Activated T-helper 1 cell treated with anti-CD3 and anti-CD28 coated beads, Interleukin-12 subunit alpha, Interleukin-12 subunit beta, Interleukin-2, Interleukin-4 antibody, amounts not matched to agents 30 ng/mL and 10 ng/mL and 1 ng/mL, durations not matched to agents 14 hours and 24 hours and 36 hours (primary cell): ENCODE data around the gene TRIM47. TPM values are rescaled to one million over a fixed set of nuclear protein-coding genes. Genes with fewer than 3 reads are reported as not detected.

ENCODE experiments used
- DNase-seq: peaks from one replicate; pipeline ENCODE4 v3.0.0; 2021; ENCODE audit warnings: low spot score
- H3K27ac Mint-ChIP-seq: one replicate; pipeline ENCODE4 v1.8.0; 2021; ENCODE audit warnings: mild to moderate bottlenecking, mixed read lengths
- H3K27me3 Mint-ChIP-seq: one replicate; pipeline ENCODE4 v1.8.0; 2022; ENCODE audit warnings: mild to moderate bottlenecking, moderate library complexity, mixed read lengths; ENCODE audit not compliant: insufficient read depth
- H3K36me3 Mint-ChIP-seq: one replicate; pipeline ENCODE4 v1.8.0; 2021; ENCODE audit warnings: low read depth, mixed read lengths
- H3K4me1 Mint-ChIP-seq: one replicate; pipeline ENCODE4 v1.8.0; 2021; ENCODE audit warnings: low read depth, mixed read lengths
- H3K4me3 Mint-ChIP-seq: one replicate; pipeline ENCODE4 v1.8.0; 2021; ENCODE audit warnings: mild to moderate bottlenecking, moderate library complexity, mixed read lengths
- H3K9me3 Mint-ChIP-seq: one replicate; pipeline ENCODE4 v1.8.0; 2021; ENCODE audit warnings: mixed read lengths
- intact Hi-C: fragments of 100-400 bp; cut with micrococcal nuclease; formaldehyde crosslinking; loops from one replicate; pipeline ENCODE4 v1.15.1; 2024
- total RNA-seq: library from RNA; stranded (reverse); gene quantifications from 2 replicates; pipeline ENCODE4 v1.2.3, GENCODE V29; 2022

Gene TRIM47
- total RNA-seq, 1 donor from 2014 or later: 30.5 TPM

GRCh38 chr17:75849724-75850123, 28.7 kb downstream of the TRIM47 start:
- peaks cover 27% of the 10 kb centered on the region for H3K4me1 Mint-ChIP-seq
- H3K27ac Mint-ChIP-seq: no peak overlapping the region
- peaks cover 23% of the 10 kb centered on the region for H3K36me3 Mint-ChIP-seq
- H3K4me3 Mint-ChIP-seq: no peak overlapping the region
- intact Hi-C loops: loop anchor here (2.0 kb wide), 1 partner anchor 85 kb away; the partner anchor contains the start of gene GALK1
- no peak for DNase-seq
- H3K27me3 Mint-ChIP-seq: no peaks in the 10 kb centered on the region
- no peaks in the 10 kb centered on the region for H3K9me3 Mint-ChIP-seq

GRCh38 chr17:75849279-75849646, 29.1 kb downstream of the TRIM47 start:
- no peak overlapping the region for H3K4me3 Mint-ChIP-seq
- H3K27me3 Mint-ChIP-seq: no peaks in the 10 kb centered on the region
- DNase-seq: no peak
- H3K4me1 Mint-ChIP-seq: peaks cover 25% of the 10 kb centered on the region
- peaks cover 23% of the 10 kb centered on the region for H3K36me3 Mint-ChIP-seq
- no peaks in the 10 kb centered on the region for H3K9me3 Mint-ChIP-seq
- intact Hi-C loops: loop anchor here (2.0 kb wide), 1 partner anchor 84 kb away; the partner anchor contains the start of gene GALK1
- no peak overlapping the region for H3K27ac Mint-ChIP-seq

DNA sequence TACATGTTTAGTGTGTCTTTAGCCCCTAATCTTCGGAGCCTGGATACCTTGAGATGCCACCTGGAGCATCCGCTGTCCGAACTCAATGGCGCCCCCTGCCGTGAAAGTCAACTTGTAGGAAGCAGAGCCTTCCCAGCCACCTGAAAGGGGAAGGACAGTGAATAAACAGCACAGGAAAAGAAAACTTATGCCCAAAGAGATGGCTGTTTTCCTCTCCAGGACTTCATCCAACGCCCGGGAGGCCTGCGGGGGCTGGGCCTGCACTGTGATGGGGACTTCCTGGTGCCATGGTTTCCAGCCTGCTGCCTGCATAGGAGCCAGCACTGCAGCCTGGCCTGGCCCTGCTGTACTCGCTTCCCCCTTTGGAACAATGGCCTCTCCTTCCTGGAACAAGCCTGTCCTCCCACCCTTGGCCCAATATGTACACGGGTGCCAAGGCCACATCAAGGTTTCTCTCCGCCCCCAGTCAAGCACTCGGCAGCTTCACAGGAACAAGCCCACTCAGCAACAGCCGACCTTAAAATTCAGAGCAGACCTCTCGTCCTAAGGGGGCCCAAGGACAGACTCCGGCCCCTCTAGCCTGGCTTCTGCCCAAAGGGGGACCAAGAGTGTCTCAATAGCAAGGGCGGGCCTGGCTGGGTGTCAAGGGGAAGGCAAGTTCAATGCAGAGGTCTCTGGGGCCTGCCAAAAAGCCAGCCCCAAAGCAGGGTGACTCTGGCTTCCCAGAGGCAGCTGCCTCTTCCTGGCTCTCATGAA, 29.7 kb downstream of the TRIM47 start:
- peaks cover 21% of the 10 kb centered on the region for H3K4me1 Mint-ChIP-seq
- no peak overlapping the region for H3K4me3 Mint-ChIP-seq
- intact Hi-C loops: loop anchor here (2.0 kb wide), 1 partner anchor 84 kb away; the partner anchor contains the start of gene GALK1
- DNase-seq: peak; percentile 64
- H3K36me3 Mint-ChIP-seq: peaks cover 25% of the 10 kb centered on the region
- H3K9me3 Mint-ChIP-seq: no peaks in the 10 kb centered on the region
- no peaks in the 10 kb centered on the region for H3K27me3 Mint-ChIP-seq
- peak overlapping the region; percentile 34 for H3K27ac Mint-ChIP-seq

DNA sequence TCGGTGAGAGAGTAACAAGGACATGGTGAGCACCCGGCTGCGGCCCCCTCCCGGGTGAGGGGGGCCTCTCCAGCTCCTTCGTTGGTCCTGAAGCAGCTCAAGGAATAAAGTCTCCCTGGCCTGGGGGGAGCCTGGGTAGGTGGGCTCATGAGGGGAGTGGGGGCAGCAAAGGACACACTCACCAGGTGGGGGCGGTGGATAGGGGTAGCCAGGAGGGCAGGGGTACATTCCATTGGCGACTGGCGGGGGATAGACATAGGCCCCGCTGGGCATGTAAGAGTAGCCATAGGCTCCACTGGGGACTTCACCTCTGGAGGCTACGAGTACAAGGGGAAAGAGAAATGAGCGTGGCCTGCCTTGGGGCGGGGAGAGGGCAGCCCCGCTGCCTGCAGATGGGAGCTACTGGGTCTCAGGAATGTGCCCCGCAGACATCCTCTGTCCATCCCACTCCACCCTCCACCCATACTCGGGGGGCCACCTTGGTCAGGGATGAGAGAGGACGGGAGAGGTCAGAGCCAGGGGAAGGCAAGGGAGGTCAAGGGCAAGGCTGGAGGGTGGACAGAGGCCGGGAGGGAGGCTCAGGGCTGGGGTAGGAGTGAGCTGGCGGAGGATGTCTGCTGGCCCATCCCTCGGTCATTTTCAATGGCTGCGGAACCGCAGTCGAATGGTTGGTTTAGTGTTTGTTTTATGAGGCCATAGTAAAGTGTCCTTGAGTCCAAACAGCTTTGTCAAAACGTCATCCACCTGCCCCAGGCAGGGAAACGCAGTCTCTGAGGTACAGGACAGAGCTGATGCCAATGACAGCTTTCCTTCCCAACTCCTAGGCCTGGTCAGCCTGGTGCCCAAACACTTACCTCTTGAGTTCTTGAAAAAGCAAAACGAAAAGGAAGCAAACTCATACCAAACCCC, 30.5 kb downstream of the TRIM47 start:
- Mint-ChIP-seq H3K27ac (peak overlapping the region; percentile 34), H3K27me3 (no peaks in the 10 kb centered on the region), H3K4me3 (no peak overlapping the region), H3K4me1 (peaks cover 16% of the 10 kb centered on the region), H3K36me3 (peaks cover 27% of the 10 kb centered on the region), H3K9me3 (no peaks in the 10 kb centered on the region)
- no peak for DNase-seq
- intact Hi-C loops: loop anchor here (2.0 kb wide), 1 partner anchor 83 kb away; the partner anchor contains the start of gene GALK1

- peaks cover 27% of the 10 kb centered on the region for H3K36me3 Mint-ChIP-seq
- peak overlapping the region; percentile 15 for H3K4me3 Mint-ChIP-seq
- no peak overlapping the region for H3K27ac Mint-ChIP-seq
Observed at GRCh38 chr17:75846692-75847613, 31.4 kb downstream of the TRIM47 start.

GRCh38 chr17:75845933-75846691, 32.3 kb downstream of the TRIM47 start:
- Mint-ChIP-seq H3K9me3 (no peaks in the 10 kb centered on the region), H3K4me3 (peak overlapping the region; percentile 66), H3K27ac (peak overlapping the region; percentile 29), H3K27me3 (no peaks in the 10 kb centered on the region), H3K36me3 (peaks cover 24% of the 10 kb centered on the region), H3K4me1 (peaks cover 16% of the 10 kb centered on the region)
- DNase-seq: no peak
- intact Hi-C loops: loop anchor here (2.0 kb wide), 1 partner anchor 69 kb away; no protein-coding TSS in a partner anchor

More at GRCh38 chr17:75846692-75847613, 31.4 kb downstream of the TRIM47 start:
- Mint-ChIP-seq H3K4me1 (peaks cover 16% of the 10 kb centered on the region), H3K9me3 (no peaks in the 10 kb centered on the region), H3K27me3 (no peaks in the 10 kb centered on the region)
- intact Hi-C loops: no loop called here
- DNase-seq: no peak

DNA sequence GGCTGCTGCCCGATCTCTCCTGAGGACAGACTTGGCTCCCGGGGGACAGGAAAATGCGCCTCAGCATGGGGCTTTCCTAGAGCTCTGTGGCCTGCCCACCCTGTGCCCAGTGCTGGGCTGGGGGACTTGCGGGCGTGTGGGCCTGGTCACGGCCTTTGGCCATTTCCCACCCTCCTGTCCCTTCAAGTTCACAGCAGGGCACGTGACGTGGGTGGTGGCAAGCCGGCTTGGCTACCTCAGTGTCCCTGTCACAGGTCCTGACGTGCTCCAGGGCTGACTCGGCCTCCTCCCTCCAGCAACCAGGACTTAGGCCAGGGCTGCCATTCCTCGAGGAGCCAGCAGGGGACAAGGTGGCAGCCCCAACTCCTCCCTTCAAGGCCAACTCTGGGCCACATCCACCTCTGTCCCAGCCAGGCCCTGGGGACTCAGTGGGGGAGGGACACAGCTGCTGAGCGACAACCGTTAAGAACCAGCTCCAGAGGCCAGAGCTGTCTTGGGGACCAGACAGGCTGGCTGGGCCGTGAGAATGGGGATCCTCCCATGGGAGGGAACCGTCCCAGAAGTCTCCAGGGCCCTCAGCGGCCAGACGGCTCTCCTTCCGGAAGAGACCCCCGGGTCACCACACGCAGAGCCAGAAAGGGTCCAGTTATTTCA, 33.2 kb downstream of the TRIM47 start:
- H3K27me3 Mint-ChIP-seq: no peaks in the 10 kb centered on the region
- H3K27ac Mint-ChIP-seq: peak overlapping the region; percentile 48
- peaks cover 16% of the 10 kb centered on the region for H3K4me1 Mint-ChIP-seq
- H3K9me3 Mint-ChIP-seq: no peaks in the 10 kb centered on the region
- H3K4me3 Mint-ChIP-seq: peak overlapping the region; percentile 58
- H3K36me3 Mint-ChIP-seq: peaks cover 24% of the 10 kb centered on the region
- intact Hi-C loops: loop anchor here (2.0 kb wide), 1 partner anchor 68 kb away; no protein-coding TSS in a partner anchor
- no peak for DNase-seq

- Mint-ChIP-seq H3K4me1 (peaks cover 16% of the 10 kb centered on the region), H3K9me3 (no peaks in the 10 kb centered on the region), H3K36me3 (peaks cover 21% of the 10 kb centered on the region), H3K27ac (peak overlapping the region; percentile 97), H3K4me3 (peak overlapping the region; percentile 94), H3K27me3 (no peaks in the 10 kb centered on the region)
- intact Hi-C loops: loop anchor here (1.0 to 2.0 kb wide), 2 partner anchors 11 to 68 kb away; partner anchors contain the start of gene WBP2
- DNase-seq: no peak
Observed at GRCh38 chr17:75844530-75845057, 33.8 kb downstream of the TRIM47 start.

GRCh38 chr17:75843577-75844529, 34.5 kb downstream of the TRIM47 start, which contains the start of gene UNC13D:
Gene UNC13D, minus strand, starts transcription at chr17:75844404. Its CDS starts 67 bp downstream, at chr17:75844337.
- Mint-ChIP-seq H3K4me3 (peak within 1 kb of the TSS; percentile 94), H3K36me3 (peaks cover 19% of the 10 kb centered on the region), H3K4me1 (peaks cover 16% of the 10 kb centered on the region), H3K27ac (peak within 1 kb of the TSS; percentile 97), H3K27me3 (no peaks in the 10 kb centered on the region), H3K9me3 (no peaks in the 10 kb centered on the region)
- intact Hi-C loops: loop anchor here (1.0 to 2.0 kb wide), 4 partner anchors 11 to 67 kb away; partner anchors contain the start of gene WBP2
- peak; percentile 56 for DNase-seq

GRCh38 chr17:75842963-75843576, 35.3 kb downstream of the TRIM47 start:
- peaks cover 16% of the 10 kb centered on the region for H3K36me3 Mint-ChIP-seq
- H3K4me3 Mint-ChIP-seq: peak overlapping the region; percentile 94
- intact Hi-C loops: loop anchor here (1.0 to 2.0 kb wide), 2 partner anchors 10 to 16 kb away; no protein-coding TSS in a partner anchor

More at GRCh38 chr17:75842963-75843576, 35.3 kb downstream of the TRIM47 start:
- Mint-ChIP-seq H3K27ac (peak overlapping the region; percentile 89), H3K27me3 (no peaks in the 10 kb centered on the region), H3K4me1 (peaks cover 11% of the 10 kb centered on the region), H3K9me3 (no peaks in the 10 kb centered on the region)
- no peak for DNase-seq
